MM.1S (cell line): ENCODE data around the gene FRMD3.

ENCODE experiments used
- DNase-seq: peaks from one replicate; pipeline ENCODE4 v3.0.0-alpha.2; 2015
- H2AFZ ChIP-seq: fragments of 300-600 bp; sonication (generic); 2 replicates; pipeline ENCODE4 v1.6.0; 2016; ENCODE audit warnings: antibody characterized with exemption, low read length
- H3F3A ChIP-seq: fragments of 300-600 bp; sonication (generic); 2 replicates; pipeline ENCODE4 v1.6.1; 2016; ENCODE audit warnings: mild to moderate bottlenecking, antibody characterized with exemption, low read length, moderate library complexity, mixed read lengths; ENCODE audit not compliant: insufficient read depth
- H3K27ac ChIP-seq: fragments of 300-600 bp; sonication (generic); 2 replicates; pipeline ENCODE4 v1.5.1; 2016; ENCODE audit warnings: mild to moderate bottlenecking, low read length
- H3K27me3 ChIP-seq: fragments of 300-600 bp; sonication (generic); replicated peaks from 2 replicates; pipeline ENCODE4 v1.6.0; 2016; ENCODE audit warnings: low read length; ENCODE audit not compliant: insufficient read depth
- H3K36me3 ChIP-seq: fragments of 300-600 bp; sonication (generic); replicated peaks from 2 replicates; pipeline ENCODE4 v1.6.1; 2016; ENCODE audit warnings: mild to moderate bottlenecking, low read length, mixed read lengths; ENCODE audit not compliant: insufficient read depth
- H3K4me1 ChIP-seq: fragments of 300-600 bp; sonication (generic); 2 replicates; pipeline ENCODE4 v1.6.1; 2016; ENCODE audit warnings: low read length, mixed read lengths
- H3K4me2 ChIP-seq: fragments of 300-600 bp; sonication (generic); 2 replicates; pipeline ENCODE4 v1.6.0; 2016; ENCODE audit warnings: low read depth, low read length
- H3K4me3 ChIP-seq: fragments of 300-600 bp; sonication (generic); 2 replicates; pipeline ENCODE4 v1.5.1; 2016; ENCODE audit warnings: low read length, mixed read lengths
- H3K79me2 ChIP-seq: fragments of 300-600 bp; sonication (generic); 2 replicates; pipeline ENCODE4 v1.6.1; 2016; ENCODE audit warnings: mixed run types, low read length, mixed read lengths
- H3K9ac ChIP-seq: fragments of 300-600 bp; sonication (generic); 2 replicates; pipeline ENCODE4 v1.6.1; 2016; ENCODE audit warnings: low read length, mixed read lengths
- H3K9me2 ChIP-seq: fragments of 300-600 bp; sonication (generic); replicated peaks from 2 replicates; pipeline ENCODE4 v1.6.1; 2016; ENCODE audit warnings: mild to moderate bottlenecking, low read length, mixed read lengths; ENCODE audit not compliant: insufficient read depth
- H3K9me3 ChIP-seq: fragments of 300-600 bp; sonication (generic); replicated peaks from 2 replicates; pipeline ENCODE4 v1.6.1; 2016; ENCODE audit warnings: mild to moderate bottlenecking, low read length, mixed read lengths; ENCODE audit not compliant: insufficient read depth
- H4K20me1 ChIP-seq: fragments of 300-600 bp; sonication (generic); 2 replicates; pipeline ENCODE4 v1.6.1; 2016; ENCODE audit warnings: mild to moderate bottlenecking, low read length, moderate library complexity, mixed read lengths; ENCODE audit not compliant: insufficient read depth
- EZH2 ChIP-seq: fragments of 300-600 bp; sonication (generic); optimal IDR thresholded peaks from 2 replicates; pipeline ENCODE3; 2017; ENCODE audit warnings: low read depth, mild to moderate bottlenecking, antibody characterized with exemption, low read length, mixed read lengths
- EZH2phosphoT487 ChIP-seq: fragments of 300-600 bp; sonication (generic); IDR thresholded peaks from 2 replicates; pipeline ENCODE4 v1.6.1; 2018; ENCODE audit warnings: antibody characterized with exemption, low read length
- TF ChIP-seq, protein P1 (sequence below): fragments of 300-600 bp; sonication (generic); IDR thresholded peaks from 2 replicates; pipeline ENCODE4 v1.5.1; 2016; ENCODE audit warnings: antibody characterized with exemption, low read length, mixed read lengths

Gene FRMD3

DNA sequence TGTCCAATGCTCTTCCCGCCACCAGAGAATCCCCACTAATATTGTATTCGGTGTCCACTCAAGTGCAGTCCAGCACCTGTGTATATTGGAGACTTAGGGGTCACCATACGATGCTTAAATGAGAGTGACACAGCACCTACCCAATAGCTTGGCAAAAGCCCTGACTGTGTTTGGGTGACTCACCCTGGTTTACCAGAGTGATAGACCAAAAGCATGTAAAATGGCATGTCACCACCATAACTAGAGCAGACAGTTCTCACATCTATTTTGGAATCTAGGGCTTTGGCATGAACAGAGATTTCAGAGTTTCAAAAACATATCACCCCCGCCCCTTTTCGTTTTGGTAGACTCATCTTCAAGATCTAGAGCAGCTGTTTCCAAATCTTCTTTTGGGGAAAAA is 257.9 kb downstream of the FRMD3 start:
- Histone ChIP-seq H3K27ac (no peak overlapping the region), H2AFZ (no peak overlapping the region), H3K4me3 (no peak overlapping the region), H3K27me3 (no peaks in the 10 kb centered on the region), H3K4me2 (no peak overlapping the region), H3K9me3 (no peaks in the 10 kb centered on the region), H3K4me1 (no peaks in the 10 kb centered on the region), H4K20me1 (no peaks in the 10 kb centered on the region), H3K9ac (no peak overlapping the region), H3K79me2 (no peaks in the 10 kb centered on the region), H3F3A (no peaks in the 10 kb centered on the region), H3K9me2 (no peaks in the 10 kb centered on the region), H3K36me3 (no peaks in the 10 kb centered on the region)
- no peak for DNase-seq
- TF ChIP-seq EZH2 (no peak), EZH2phosphoT487 (no peak)
- TF ChIP-seq, protein P1, sequence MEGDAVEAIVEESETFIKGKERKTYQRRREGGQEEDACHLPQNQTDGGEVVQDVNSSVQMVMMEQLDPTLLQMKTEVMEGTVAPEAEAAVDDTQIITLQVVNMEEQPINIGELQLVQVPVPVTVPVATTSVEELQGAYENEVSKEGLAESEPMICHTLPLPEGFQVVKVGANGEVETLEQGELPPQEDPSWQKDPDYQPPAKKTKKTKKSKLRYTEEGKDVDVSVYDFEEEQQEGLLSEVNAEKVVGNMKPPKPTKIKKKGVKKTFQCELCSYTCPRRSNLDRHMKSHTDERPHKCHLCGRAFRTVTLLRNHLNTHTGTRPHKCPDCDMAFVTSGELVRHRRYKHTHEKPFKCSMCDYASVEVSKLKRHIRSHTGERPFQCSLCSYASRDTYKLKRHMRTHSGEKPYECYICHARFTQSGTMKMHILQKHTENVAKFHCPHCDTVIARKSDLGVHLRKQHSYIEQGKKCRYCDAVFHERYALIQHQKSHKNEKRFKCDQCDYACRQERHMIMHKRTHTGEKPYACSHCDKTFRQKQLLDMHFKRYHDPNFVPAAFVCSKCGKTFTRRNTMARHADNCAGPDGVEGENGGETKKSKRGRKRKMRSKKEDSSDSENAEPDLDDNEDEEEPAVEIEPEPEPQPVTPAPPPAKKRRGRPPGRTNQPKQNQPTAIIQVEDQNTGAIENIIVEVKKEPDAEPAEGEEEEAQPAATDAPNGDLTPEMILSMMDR: no peak

DNA sequence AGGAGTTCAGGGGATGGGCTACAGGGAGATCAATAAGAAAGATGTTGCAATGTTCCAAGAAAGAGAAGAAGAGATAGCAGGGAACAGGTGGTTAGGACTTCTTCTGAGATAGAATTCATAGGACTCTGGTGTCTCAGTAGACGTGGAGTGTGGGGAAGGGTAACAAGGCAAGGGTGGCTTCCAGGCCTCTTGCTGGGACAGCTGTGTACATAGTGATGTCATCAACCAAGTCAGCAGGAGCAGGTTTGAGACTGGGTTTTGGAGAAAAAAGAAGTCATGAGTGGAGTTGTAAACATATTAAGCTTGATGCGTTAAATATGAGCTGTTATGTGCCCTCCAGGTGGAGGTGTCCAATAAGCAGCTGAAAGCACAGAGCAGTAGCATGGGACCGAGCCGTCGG is 263.4 kb downstream of the FRMD3 start:
- no peaks in the 10 kb centered on the region for H3K9me2 ChIP-seq
- no peak overlapping the region for H2AFZ ChIP-seq
- H3K36me3 ChIP-seq: no peaks in the 10 kb centered on the region
- no peak overlapping the region for H3K9ac ChIP-seq
- H3K4me2 ChIP-seq: no peak overlapping the region
- H3K4me1 ChIP-seq: no peaks in the 10 kb centered on the region
- no peaks in the 10 kb centered on the region for H3K27me3 ChIP-seq
- no peaks in the 10 kb centered on the region for H3F3A ChIP-seq
- H3K4me3 ChIP-seq: no peak overlapping the region
- DNase-seq: no peak
- H3K27ac ChIP-seq: no peak overlapping the region
- no peaks in the 10 kb centered on the region for H4K20me1 ChIP-seq
- TF ChIP-seq EZH2phosphoT487 (no peak), EZH2 (no peak)
- TF ChIP-seq, protein P1: no peak
- no peaks in the 10 kb centered on the region for H3K9me3 ChIP-seq
- H3K79me2 ChIP-seq: no peaks in the 10 kb centered on the region

DNA sequence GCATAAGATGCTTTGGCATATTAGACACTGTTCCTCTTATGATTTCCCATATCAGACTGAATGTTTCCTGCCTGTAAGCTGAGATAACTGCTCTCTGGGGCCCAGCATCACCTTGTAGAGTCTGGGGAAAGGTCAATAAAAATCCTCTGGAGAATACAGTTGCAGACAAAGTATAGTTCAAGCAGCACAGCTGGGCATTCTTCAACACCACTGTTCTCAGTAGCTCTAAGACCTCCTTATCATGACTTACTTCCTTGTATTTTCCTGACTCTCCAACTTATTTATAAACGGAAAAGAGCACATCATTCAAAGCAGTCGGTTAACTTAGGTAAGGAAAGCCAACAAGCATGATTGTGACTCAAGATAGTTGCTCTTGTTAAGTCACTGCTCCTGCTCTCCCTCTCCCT is 266.5 kb downstream of the FRMD3 start:
- H3K9me3 ChIP-seq: no peaks in the 10 kb centered on the region
- DNase-seq: no peak
- no peaks in the 10 kb centered on the region for H3K4me1 ChIP-seq
- no peak overlapping the region for H3K4me2 ChIP-seq
- H3K27ac ChIP-seq: no peak overlapping the region
- no peaks in the 10 kb centered on the region for H3F3A ChIP-seq
- TF ChIP-seq, protein P1: no peak
- no peak for TF ChIP-seq EZH2
- no peaks in the 10 kb centered on the region for H3K27me3 ChIP-seq
- H3K36me3 ChIP-seq: no peaks in the 10 kb centered on the region
- no peak overlapping the region for H2AFZ ChIP-seq
- no peak overlapping the region for H3K4me3 ChIP-seq
- no peaks in the 10 kb centered on the region for H4K20me1 ChIP-seq
- no peak overlapping the region for H3K9ac ChIP-seq
- no peaks in the 10 kb centered on the region for H3K79me2 ChIP-seq
- H3K9me2 ChIP-seq: no peaks in the 10 kb centered on the region

DNA sequence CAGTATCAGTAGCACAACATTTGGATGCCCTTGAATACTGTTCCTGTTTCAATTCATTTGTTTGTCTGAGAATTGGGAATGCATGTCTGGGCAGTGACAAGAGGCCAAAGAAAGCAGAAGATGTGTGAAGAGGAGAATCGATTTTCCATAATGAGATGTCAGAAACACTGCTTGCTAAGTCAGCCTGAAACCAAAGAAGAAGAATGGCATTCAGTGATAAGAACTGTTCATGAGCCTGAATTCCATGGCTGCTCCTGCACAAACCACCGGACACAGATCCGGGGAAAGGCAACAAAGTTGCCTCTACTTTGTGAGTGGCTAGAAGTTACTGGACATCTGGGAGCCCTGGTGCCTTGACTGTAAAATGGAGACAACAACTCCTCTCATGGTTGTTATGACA is 268.1 kb downstream of the FRMD3 start:
- H3K9me2 ChIP-seq: no peaks in the 10 kb centered on the region
- no peaks in the 10 kb centered on the region for H3K4me1 ChIP-seq
- H3K79me2 ChIP-seq: no peaks in the 10 kb centered on the region
- no peak overlapping the region for H3K27ac ChIP-seq
- H3F3A ChIP-seq: no peaks in the 10 kb centered on the region
- no peak overlapping the region for H3K9ac ChIP-seq
- no peak overlapping the region for H3K4me2 ChIP-seq
- no peaks in the 10 kb centered on the region for H4K20me1 ChIP-seq
- TF ChIP-seq, protein P1: no peak
- TF ChIP-seq EZH2: no peak
- TF ChIP-seq EZH2phosphoT487: no peak
- no peak for DNase-seq
- no peaks in the 10 kb centered on the region for H3K36me3 ChIP-seq
- no peak overlapping the region for H3K4me3 ChIP-seq
- H2AFZ ChIP-seq: no peak overlapping the region
- no peaks in the 10 kb centered on the region for H3K9me3 ChIP-seq
- no peaks in the 10 kb centered on the region for H3K27me3 ChIP-seq
